HEK293T (cell line): Measurements from ENCODE around the gene LETMD1.
A peak's percentile ranks its signal among the peaks of the same experiment; 100 is the strongest.

Experiments
- CTCF ChIA-PET: fragments of 350-600 bp; formaldehyde crosslinking; extraction: SDS; loops from one replicate; lab custom pipeline; 2021; ENCODE audit warnings: antibody characterized with exemption, inconsistent platforms; lab: Yijun Ruan, JAX
- POLR2A ChIA-PET: fragments of 350-600 bp; formaldehyde crosslinking; extraction: SDS; loops from one replicate; lab custom pipeline; 2020; ENCODE audit warnings: antibody characterized with exemption, inconsistent platforms; lab: Yijun Ruan, JAX
- DNase-seq: peaks from one replicate; pipeline ENCODE4 v3.0.0; 2012; ENCODE audit warnings: mixed read lengths; ENCODE audit errors: extremely low spot score
- ARNT ChIP-seq: fragments of 450-650 bp; IDR thresholded peaks from 2 replicates; pipeline ENCODE4 v1.6.1; 2017; ENCODE audit warnings: mild to moderate bottlenecking
- BHLHE40 ChIP-seq: fragments of 450-650 bp; IDR thresholded peaks from 2 replicates; pipeline ENCODE4 v1.6.1; 2016; ENCODE audit warnings: mild to moderate bottlenecking, moderate library complexity, borderline replicate concordance
- CTBP1 ChIP-seq: fragments of 450-650 bp; IDR thresholded peaks from 2 replicates; pipeline ENCODE4 v1.6.1; 2016; ENCODE audit warnings: borderline replicate concordance
- ELF4 ChIP-seq: fragments of 450-650 bp; IDR thresholded peaks from 2 replicates; pipeline ENCODE4 v1.6.1; 2017; ENCODE audit warnings: antibody characterized with exemption
- FOXA1 ChIP-seq: fragments of 450-650 bp; IDR thresholded peaks from 2 replicates; pipeline ENCODE4 v1.6.1; 2016; ENCODE audit warnings: mild to moderate bottlenecking
- FOXK2 ChIP-seq: fragments of 450-650 bp; IDR thresholded peaks from 2 replicates; pipeline ENCODE4 v1.6.1; 2016; ENCODE audit warnings: mild to moderate bottlenecking
- FOXM1 ChIP-seq: fragments of 450-650 bp; IDR thresholded peaks from 2 replicates; pipeline ENCODE4 v1.6.1; 2017; ENCODE audit warnings: mild to moderate bottlenecking, borderline replicate concordance
- HDGF ChIP-seq: fragments of 450-650 bp; IDR thresholded peaks from 2 replicates; pipeline ENCODE4 v1.6.1; 2017; ENCODE audit warnings: antibody characterized with exemption, borderline replicate concordance
- L3MBTL2 ChIP-seq: fragments of 450-650 bp; conservative IDR thresholded peaks from 2 replicates; pipeline ENCODE4 v1.6.1; 2016; ENCODE audit warnings: mild to moderate bottlenecking
- LEF1 ChIP-seq: fragments of 450-650 bp; IDR thresholded peaks from 2 replicates; pipeline ENCODE4 v1.6.1; 2017; ENCODE audit warnings: mild to moderate bottlenecking, borderline replicate concordance
- NFRKB ChIP-seq: fragments of 450-650 bp; IDR thresholded peaks from 2 replicates; pipeline ENCODE4 v1.6.1; 2016; ENCODE audit warnings: mild to moderate bottlenecking, moderate library complexity
- SP1 ChIP-seq: fragments of 450-650 bp; IDR thresholded peaks from 2 replicates; pipeline ENCODE4 v1.6.1; 2017
- SUZ12 ChIP-seq: fragments of 450-650 bp; IDR thresholded peaks from 2 replicates; pipeline ENCODE4 v1.6.1; 2016; ENCODE audit warnings: mild to moderate bottlenecking
- TARDBP ChIP-seq: fragments of 450-650 bp; IDR thresholded peaks from 2 replicates; pipeline ENCODE4 v1.6.1; 2016
- ZNF384 ChIP-seq: fragments of 450-650 bp; IDR thresholded peaks from 2 replicates; pipeline ENCODE4 v1.6.1; 2016
- TF ChIP-seq, protein P1 (sequence below): fragments of 450-650 bp; IDR thresholded peaks from 2 replicates; pipeline ENCODE4 v1.6.1; 2016

Gene LETMD1

DNA sequence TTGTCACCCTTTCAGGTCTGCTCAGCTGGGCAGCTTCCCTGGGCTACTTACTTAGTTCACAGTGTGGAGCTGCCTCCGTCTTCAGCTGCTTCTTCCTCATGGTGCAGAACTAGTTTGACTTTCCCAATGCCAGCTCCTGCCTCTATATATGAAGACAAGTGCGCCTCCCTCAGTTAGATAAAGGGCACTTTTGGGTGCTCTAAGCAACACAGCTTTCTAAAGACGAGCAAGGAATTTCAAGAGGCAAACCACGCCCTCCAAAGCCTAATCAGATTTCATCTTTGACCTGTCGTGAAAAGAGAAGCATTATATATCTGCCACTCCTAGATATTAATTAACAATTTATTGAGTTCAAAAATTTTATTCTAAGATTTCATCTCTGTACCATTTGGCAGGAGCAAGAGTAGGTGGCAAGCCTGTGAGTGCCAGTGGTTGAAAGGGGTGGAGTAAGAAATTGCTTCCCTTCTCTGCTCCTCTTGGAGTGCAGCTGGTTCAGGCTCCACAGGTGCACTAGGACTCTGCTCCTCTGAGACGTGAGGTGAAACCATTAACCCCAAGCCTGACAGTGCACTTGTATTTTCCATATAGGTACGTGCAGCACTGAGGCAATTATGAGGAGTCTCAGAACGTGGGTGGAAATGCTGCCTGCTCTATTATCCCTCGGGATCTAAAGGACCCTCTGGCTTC is 19.9 kb upstream of the LETMD1 start:
- POLR2A ChIA-PET, result interaction anchor here (0.6 to 1.7 kb wide), 4 partner anchors 42 to 264 kb away, joined by 3 to 8 read pairs (median 3); a partner anchor contains a TSS
- CTCF ChIA-PET, result interaction anchor here (0.5 to 1.6 kb wide), 9 partner anchors 41 to 313 kb away, joined by 3 to 7 read pairs (median 3); a partner anchor contains a TSS
- TF ChIP-seq NFRKB (no peak), SUZ12 (no peak), FOXA1 (no peak), L3MBTL2 (no peak), SP1 (no peak), ZNF384 (no peak), CTBP1 (no peak), BHLHE40 (no peak)
- TF ChIP-seq, protein P1, sequence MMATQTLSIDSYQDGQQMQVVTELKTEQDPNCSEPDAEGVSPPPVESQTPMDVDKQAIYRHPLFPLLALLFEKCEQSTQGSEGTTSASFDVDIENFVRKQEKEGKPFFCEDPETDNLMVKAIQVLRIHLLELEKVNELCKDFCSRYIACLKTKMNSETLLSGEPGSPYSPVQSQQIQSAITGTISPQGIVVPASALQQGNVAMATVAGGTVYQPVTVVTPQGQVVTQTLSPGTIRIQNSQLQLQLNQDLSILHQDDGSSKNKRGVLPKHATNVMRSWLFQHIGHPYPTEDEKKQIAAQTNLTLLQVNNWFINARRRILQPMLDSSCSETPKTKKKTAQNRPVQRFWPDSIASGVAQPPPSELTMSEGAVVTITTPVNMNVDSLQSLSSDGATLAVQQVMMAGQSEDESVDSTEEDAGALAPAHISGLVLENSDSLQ, result no peak
- DNase-seq, result peak; percentile 40

DNA sequence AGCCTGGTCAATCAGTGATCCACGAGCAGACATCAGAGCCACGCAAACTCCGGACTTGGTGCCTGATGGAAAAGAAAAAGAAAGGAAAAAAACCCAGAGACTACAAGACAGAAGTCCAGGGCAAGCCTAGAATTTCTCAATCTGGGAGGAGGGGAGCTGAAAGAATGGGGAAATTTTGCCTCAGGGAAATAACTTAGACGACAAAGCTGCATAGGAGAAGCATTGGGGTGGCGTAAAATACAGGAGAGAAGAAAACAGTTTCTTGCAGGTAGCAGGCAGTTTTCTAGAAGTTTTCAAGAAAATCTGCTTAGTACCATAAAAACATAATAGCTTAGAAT is 19.3 kb upstream of the LETMD1 start:
- CTCF ChIA-PET, result interaction anchor here (1.4 to 1.6 kb wide), 3 partner anchors 42 to 204 kb away, joined by 6 to 7 read pairs (median 6); a partner anchor contains a TSS
- TF ChIP-seq L3MBTL2, result no peak
- no peak for TF ChIP-seq LEF1
- no peak for TF ChIP-seq HDGF
- TF ChIP-seq, protein P1, result no peak
- TF ChIP-seq FOXM1, result no peak
- no peak for DNase-seq
- POLR2A ChIA-PET, result interaction anchor here (1.7 kb wide), 1 partner anchor 43 kb away, joined by 3 read pairs; no protein-coding TSS in a partner anchor

DNA sequence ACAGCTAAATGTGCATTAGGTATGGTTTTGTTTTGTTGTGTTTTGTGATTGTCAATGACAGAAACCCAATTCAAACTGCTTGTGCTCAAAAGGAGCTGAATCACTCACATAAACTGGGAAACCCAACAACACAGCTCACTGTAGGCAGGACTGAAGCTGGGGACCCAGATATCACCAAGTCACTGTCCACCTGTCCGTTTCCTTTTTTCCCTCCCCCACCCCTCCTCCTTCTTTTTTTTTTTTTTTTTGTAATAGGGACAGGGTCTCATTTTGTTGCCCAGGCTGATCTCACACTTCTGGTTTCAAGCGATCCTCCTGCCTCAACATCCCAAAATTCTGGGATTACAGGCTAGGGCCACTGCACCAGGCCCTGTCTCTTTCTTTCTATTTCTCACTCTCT is 15.1 kb upstream of the LETMD1 start:
- no peak for DNase-seq
- CTCF ChIA-PET, result no interaction called here
- no peak for TF ChIP-seq HDGF
- no peak for TF ChIP-seq FOXK2
- TF ChIP-seq, protein P1, result no peak
- no peak for TF ChIP-seq SUZ12
- no peak for TF ChIP-seq L3MBTL2
- no peak for TF ChIP-seq SP1
- no peak for TF ChIP-seq NFRKB
- POLR2A ChIA-PET, result no interaction called here

DNA sequence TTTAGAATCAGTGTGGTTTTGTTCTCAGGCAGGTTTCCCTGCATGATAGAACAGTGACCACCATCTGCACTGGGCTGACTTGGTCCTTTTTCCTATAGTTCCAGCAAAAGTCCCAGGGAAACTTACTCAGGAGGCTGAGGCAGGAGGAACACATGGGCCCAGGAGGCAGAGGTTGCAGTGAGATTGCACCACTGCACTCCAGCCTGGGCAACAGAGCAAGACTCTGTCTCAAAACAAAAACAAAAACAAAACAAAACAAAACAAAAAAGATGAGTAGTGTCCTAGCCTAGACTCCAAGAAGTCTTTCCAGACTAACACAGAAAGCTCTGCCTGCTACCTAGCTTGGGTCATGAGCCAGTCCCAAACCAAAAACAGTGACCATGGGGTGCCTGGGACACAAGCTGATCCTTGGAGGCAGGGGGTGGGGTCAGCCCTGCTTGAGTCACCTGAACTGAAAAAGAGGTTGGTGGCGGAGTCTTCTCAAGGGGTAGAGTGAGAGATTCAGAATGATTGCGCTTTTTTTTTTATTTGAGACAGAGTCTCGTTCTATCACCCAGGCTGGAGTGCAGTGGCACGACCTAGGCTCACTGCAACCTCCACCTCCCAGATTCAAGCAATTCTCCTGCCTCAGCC is 14.6 kb upstream of the LETMD1 start:
- TF ChIP-seq FOXA1 (no peak), NFRKB (no peak), LEF1 (no peak)
- no peak for DNase-seq
- CTCF ChIA-PET, result interaction anchor here (0.6 kb wide), 1 partner anchor 100 kb away, joined by 3 read pairs; no protein-coding TSS in a partner anchor
- POLR2A ChIA-PET, result no interaction called here

DNA sequence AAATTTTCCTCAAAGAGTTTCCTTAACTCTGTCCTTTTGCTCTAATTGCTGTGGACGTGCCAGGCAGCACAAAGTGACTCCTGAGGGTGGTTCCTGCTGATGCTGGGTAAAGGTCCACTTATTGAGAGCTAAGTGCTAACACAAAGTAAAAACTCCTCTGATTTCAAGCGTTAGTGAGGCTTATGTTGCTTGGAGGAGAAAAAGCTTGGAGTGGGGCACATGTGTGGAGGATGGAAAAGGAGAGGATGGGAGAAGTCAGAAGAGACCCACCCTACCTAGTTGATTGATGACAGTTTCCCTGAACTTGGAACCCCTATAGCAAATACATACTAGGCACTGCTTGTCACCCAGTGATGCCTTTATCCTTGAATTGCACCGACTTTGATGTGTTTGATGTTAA is 11.8 kb upstream of the LETMD1 start:
- DNase-seq, result no peak
- ChIA-PET POLR2A (interaction anchor here (1.3 kb wide), 1 partner anchor 10 kb away, joined by 4 read pairs; the partner anchor contains the start of gene SLC11A2), CTCF (no interaction called here)
- TF ChIP-seq FOXK2 (no peak), SUZ12 (no peak), TARDBP (no peak), BHLHE40 (no peak), NFRKB (no peak), SP1 (no peak), FOXM1 (no peak), L3MBTL2 (no peak), ZNF384 (no peak), FOXA1 (no peak), LEF1 (no peak), ARNT (no peak), HDGF (no peak), ELF4 (no peak), CTBP1 (no peak)
- TF ChIP-seq, protein P1, result no peak

DNA sequence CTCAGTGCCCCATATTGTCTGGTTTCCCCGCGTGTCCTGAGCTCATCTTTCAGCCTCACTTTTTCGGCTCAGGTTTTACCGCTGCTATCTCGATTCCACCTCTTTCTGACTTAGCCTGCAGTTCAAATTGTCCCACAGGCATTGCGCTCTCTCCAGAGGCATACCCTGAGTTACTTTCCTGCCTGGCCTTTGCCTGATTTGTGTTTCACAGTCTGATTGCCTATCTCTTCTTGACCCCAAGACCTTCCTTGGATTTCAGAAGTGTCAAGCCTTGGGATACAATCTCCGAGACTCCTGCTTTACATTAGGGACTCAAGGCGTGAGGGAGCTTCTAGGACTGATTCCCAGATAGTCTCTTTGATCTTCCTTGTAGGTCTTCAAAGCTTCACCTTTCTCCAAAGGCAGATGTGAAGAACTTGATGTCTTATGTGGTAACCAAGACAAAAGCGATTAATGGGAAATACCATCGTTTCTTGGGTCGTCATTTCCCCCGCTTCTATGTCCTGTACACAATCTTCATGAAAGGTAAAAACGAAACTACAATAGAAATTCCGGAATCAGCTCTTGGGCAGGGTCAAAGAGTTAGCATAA is 629 bp downstream of the LETMD1 start:
- DNase-seq, result no peak
- no peak for TF ChIP-seq NFRKB
- no peak for TF ChIP-seq ZNF384
- no peak for TF ChIP-seq TARDBP
- TF ChIP-seq SP1, result no peak
- TF ChIP-seq, protein P1, result no peak
- no peak for TF ChIP-seq CTBP1
- no peak for TF ChIP-seq FOXK2
- no peak for TF ChIP-seq ELF4
- no peak for TF ChIP-seq FOXM1
- no peak for TF ChIP-seq LEF1
- TF ChIP-seq BHLHE40, result no peak
- no peak for TF ChIP-seq HDGF
- TF ChIP-seq FOXA1, result no peak
- no peak for TF ChIP-seq L3MBTL2
- TF ChIP-seq ARNT, result no peak
- TF ChIP-seq SUZ12, result no peak
- CTCF ChIA-PET, result interaction anchor here (0.7 kb wide), 1 partner anchor 378 kb away, joined by 3 read pairs; no protein-coding TSS in a partner anchor
- POLR2A ChIA-PET, result interaction anchor here (0.6 to 2.0 kb wide), 10 partner anchors 10 to 303 kb away, joined by 3 to 13 read pairs (median 4); partner anchors contain the start of genes CSRNP2, DAZAP2 and SLC11A2
